Measurements from ENCODE around the gene MTHFD2.
"Not testable (repeated sequence)": the region's sequence is repeated elsewhere in the genome, so short reads cannot be mapped to it uniquely, and the experiment has no call there.

Gene MTHFD2

DNA sequence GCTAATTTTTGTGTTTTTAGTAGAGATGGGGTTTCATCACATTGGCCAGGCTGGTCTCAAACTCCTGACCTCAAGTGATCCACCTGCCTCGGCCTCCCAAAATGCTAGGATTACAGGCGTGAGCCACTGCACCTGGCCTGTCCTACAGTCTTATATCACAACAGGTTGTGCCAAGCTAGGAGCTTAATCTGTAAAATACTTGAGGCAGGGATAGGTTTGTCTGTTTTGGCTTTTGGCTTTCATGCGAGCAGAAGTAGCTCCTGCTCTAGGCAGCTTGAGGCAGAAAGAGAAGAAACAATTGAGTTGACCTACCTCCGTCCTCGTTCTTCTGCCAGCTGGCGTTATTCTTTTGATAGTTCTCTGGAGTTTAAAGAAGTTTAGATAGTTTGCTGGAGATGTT is 17.4 kb downstream of the MTHFD2 start:
- not testable (repeated sequence) for H3K9me3 ChIP-seq (ENCODE audit: control insufficient read depth, insufficient read depth, low read depth, low read length); H3K27ac ChIP-seq (ENCODE audit: low read depth, low read length); H3K27me3 ChIP-seq (ENCODE audit: control insufficient read depth, insufficient read depth, low read length); H3K4me1 ChIP-seq (ENCODE audit: control insufficient read depth, insufficient read depth, low read length); H3K9ac ChIP-seq (ENCODE audit: low read length); H3K4me3 ChIP-seq (ENCODE audit: low read depth, low read length)
- H3K36me3 ChIP-seq (ENCODE audit: control insufficient read depth, insufficient read depth, low read length): peaks cover 96% of the 10 kb centered on the region

DNA sequence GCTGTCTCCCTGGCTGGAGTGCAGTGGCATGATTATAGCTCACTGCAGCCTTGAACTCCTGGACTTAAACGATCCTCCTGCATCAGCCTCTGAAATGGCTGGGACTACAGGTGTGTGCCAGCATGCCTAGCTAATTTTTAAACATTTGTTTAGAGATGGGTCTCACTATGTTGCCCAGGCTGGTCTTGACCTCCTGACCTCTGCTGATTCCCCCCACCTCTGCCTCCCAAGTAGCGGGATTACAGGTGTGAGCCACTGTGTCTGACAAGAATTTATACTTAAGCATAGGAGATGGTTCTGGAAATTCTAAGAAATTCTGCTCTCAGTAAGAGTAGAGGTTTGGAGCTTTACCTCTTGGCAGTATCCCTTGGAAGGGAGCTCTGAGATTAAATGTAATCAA is 18.2 kb downstream of the MTHFD2 start:
- Histone ChIP-seq H3K36me3 (ENCODE audit: control insufficient read depth, insufficient read depth, low read length) (peaks cover 94% of the 10 kb centered on the region), H3K9ac (ENCODE audit: low read length) (no peak overlapping the region), H3K4me1 (ENCODE audit: control insufficient read depth, insufficient read depth, low read length) (no peaks in the 10 kb centered on the region), H3K27ac (ENCODE audit: low read depth, low read length) (no peak overlapping the region), H3K9me3 (ENCODE audit: control insufficient read depth, insufficient read depth, low read depth, low read length) (no peaks in the 10 kb centered on the region), H3K4me3 (ENCODE audit: low read depth, low read length) (no peak overlapping the region), H3K27me3 (ENCODE audit: control insufficient read depth, insufficient read depth, low read length) (no peaks in the 10 kb centered on the region)

GRCh38 chr2:74219846-74220486 is 21.6 kb downstream of the MTHFD2 start:
- Histone ChIP-seq H3K27me3 (ENCODE audit: control insufficient read depth, insufficient read depth, low read length) (no peaks in the 10 kb centered on the region), H3K9ac (ENCODE audit: low read length) (no peak overlapping the region), H3K9me3 (ENCODE audit: control insufficient read depth, insufficient read depth, low read depth, low read length) (no peaks in the 10 kb centered on the region), H3K4me3 (ENCODE audit: low read depth, low read length) (no peak overlapping the region), H3K4me1 (ENCODE audit: control insufficient read depth, insufficient read depth, low read length) (no peaks in the 10 kb centered on the region), H3K27ac (ENCODE audit: low read depth, low read length) (no peak overlapping the region), H3K36me3 (ENCODE audit: control insufficient read depth, insufficient read depth, low read length) (peaks cover 61% of the 10 kb centered on the region)

DNA sequence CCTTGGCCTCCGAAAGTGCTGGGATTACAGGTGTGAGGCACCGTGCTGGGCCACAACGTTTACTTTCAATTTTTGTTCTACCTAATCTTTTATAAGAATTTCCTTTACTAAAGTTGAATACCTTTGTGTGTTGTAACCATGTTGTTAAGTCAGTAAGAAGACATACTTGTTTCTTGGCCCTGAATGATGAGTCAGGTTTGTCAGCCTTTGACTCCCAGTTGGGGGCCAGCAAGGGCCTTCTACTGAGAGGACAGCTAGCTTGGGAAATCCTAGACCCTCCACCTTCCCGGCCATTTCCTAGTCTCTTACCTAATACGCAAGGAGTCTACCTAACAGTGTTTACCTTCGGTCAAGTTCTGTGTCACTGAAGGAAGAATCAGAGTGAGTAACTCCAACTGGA is 22.7 kb downstream of the MTHFD2 start:
- no peak overlapping the region for H3K27ac ChIP-seq (ENCODE audit: low read depth, low read length)
- H3K9ac ChIP-seq (ENCODE audit: low read length): no peak overlapping the region
- H3K4me3 ChIP-seq (ENCODE audit: low read depth, low read length): no peak overlapping the region
- peaks cover 50% of the 10 kb centered on the region for H3K36me3 ChIP-seq (ENCODE audit: control insufficient read depth, insufficient read depth, low read length)
- no peaks in the 10 kb centered on the region for H3K4me1 ChIP-seq (ENCODE audit: control insufficient read depth, insufficient read depth, low read length)
- no peaks in the 10 kb centered on the region for H3K27me3 ChIP-seq (ENCODE audit: control insufficient read depth, insufficient read depth, low read length)
- H3K9me3 ChIP-seq (ENCODE audit: control insufficient read depth, insufficient read depth, low read depth, low read length): no peaks in the 10 kb centered on the region

GRCh38 chr2:74221604-74222299 is 23.3 kb downstream of the MTHFD2 start:
- Histone ChIP-seq H3K27ac (ENCODE audit: low read depth, low read length) (no peak overlapping the region), H3K9me3 (ENCODE audit: control insufficient read depth, insufficient read depth, low read depth, low read length) (no peaks in the 10 kb centered on the region), H3K4me1 (ENCODE audit: control insufficient read depth, insufficient read depth, low read length) (peaks cover 5% of the 10 kb centered on the region; the same call in 1 of the 2 replicates), H3K4me3 (ENCODE audit: low read depth, low read length) (no peak overlapping the region), H3K36me3 (ENCODE audit: control insufficient read depth, insufficient read depth, low read length) (peaks cover 43% of the 10 kb centered on the region), H3K9ac (ENCODE audit: low read length) (no peak overlapping the region), H3K27me3 (ENCODE audit: control insufficient read depth, insufficient read depth, low read length) (no peaks in the 10 kb centered on the region)

DNA sequence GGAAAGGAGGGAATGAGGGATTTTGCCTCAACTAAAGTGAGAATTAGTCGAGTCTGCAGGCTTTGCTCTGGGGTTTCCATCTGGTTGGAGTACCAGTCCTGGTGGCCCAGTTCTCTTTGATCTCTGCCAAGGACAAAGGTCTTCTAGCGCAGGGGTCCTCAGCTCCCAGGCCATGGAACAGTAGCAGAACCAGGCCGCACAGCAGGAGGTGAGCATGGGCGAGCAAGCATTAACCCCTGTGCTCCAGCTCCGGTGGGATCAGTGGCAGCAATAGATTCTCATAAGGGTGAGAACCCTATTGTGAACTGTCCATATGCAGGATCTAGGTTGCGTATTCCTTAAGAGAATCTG is 23.9 kb downstream of the MTHFD2 start:
- Histone ChIP-seq H3K9me3 (ENCODE audit: control insufficient read depth, insufficient read depth, low read depth, low read length) (no peaks in the 10 kb centered on the region), H3K4me1 (ENCODE audit: control insufficient read depth, insufficient read depth, low read length) (peaks cover 6% of the 10 kb centered on the region; the same call in 1 of the 2 replicates), H3K27me3 (ENCODE audit: control insufficient read depth, insufficient read depth, low read length) (no peaks in the 10 kb centered on the region), H3K36me3 (ENCODE audit: control insufficient read depth, insufficient read depth, low read length) (peaks cover 38% of the 10 kb centered on the region), H3K4me3 (ENCODE audit: low read depth, low read length) (no peak overlapping the region), H3K27ac (ENCODE audit: low read depth, low read length) (no peak overlapping the region), H3K9ac (ENCODE audit: low read length) (no peak overlapping the region)

DNA sequence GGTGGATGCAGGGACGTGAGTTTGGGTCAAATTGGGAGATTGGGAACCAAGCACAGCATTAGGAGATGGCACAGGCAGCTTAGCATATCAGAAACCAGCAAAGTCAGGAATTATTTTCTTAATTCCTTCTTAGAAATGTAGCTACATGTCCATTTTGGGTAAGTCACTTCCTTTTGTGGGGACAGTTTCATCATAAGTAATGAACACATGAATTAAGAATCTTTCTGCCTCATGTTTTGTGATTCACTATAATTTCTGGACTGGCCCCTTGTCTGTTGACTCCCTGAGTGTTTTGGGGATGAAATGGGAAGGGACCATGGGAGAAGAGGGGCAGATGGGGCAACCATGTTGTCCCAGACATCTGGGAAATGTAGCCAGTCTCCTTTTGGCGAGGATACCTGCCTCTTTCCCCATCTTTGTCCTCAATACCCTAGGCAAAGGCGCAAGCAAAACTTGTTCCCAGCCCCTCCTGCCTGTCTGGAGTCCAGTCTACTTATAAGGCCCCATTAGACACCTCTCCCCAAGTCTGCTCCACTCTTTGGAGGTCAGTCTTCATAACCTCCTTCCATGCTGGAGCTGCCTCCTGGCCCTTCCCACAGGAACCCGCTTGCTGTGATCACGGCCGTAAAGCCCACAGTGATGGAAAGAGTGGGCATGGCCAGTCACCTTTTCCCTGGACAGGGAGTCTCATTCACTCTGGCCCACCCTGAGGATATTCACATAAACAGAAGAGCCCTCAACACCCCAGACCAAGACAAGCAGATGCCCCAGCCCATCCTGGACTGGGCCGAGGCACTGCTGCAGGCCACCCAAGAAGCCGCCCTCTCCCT is 25.7 kb downstream of the MTHFD2 start:
- Histone ChIP-seq H3K27ac (ENCODE audit: low read depth, low read length) (no peak overlapping the region), H3K4me1 (ENCODE audit: control insufficient read depth, insufficient read depth, low read length) (peaks cover 6% of the 10 kb centered on the region; the same call in 1 of the 2 replicates), H3K36me3 (ENCODE audit: control insufficient read depth, insufficient read depth, low read length) (peaks cover 19% of the 10 kb centered on the region), H3K9ac (ENCODE audit: low read length) (no peak overlapping the region), H3K27me3 (ENCODE audit: control insufficient read depth, insufficient read depth, low read length) (no peaks in the 10 kb centered on the region), H3K9me3 (ENCODE audit: control insufficient read depth, insufficient read depth, low read depth, low read length) (no peaks in the 10 kb centered on the region), H3K4me3 (ENCODE audit: low read depth, low read length) (no peak overlapping the region)

- H3K4me3 ChIP-seq (ENCODE audit: low read depth, low read length): no peak overlapping the region
- H3K9me3 ChIP-seq (ENCODE audit: control insufficient read depth, insufficient read depth, low read depth, low read length): no peaks in the 10 kb centered on the region
- H3K36me3 ChIP-seq (ENCODE audit: control insufficient read depth, insufficient read depth, low read length): peaks cover 7% of the 10 kb centered on the region; the same call in 1 of the 2 replicates
- H3K9ac ChIP-seq (ENCODE audit: low read length): no peak overlapping the region
- no peaks in the 10 kb centered on the region for H3K27me3 ChIP-seq (ENCODE audit: control insufficient read depth, insufficient read depth, low read length)
- peaks cover 6% of the 10 kb centered on the region; the same call in 1 of the 2 replicates for H3K4me1 ChIP-seq (ENCODE audit: control insufficient read depth, insufficient read depth, low read length)
- H3K27ac ChIP-seq (ENCODE audit: low read depth, low read length): no peak overlapping the region
Measured at GRCh38 chr2:74225698-74226459, 27.5 kb downstream of the MTHFD2 start.

DNA sequence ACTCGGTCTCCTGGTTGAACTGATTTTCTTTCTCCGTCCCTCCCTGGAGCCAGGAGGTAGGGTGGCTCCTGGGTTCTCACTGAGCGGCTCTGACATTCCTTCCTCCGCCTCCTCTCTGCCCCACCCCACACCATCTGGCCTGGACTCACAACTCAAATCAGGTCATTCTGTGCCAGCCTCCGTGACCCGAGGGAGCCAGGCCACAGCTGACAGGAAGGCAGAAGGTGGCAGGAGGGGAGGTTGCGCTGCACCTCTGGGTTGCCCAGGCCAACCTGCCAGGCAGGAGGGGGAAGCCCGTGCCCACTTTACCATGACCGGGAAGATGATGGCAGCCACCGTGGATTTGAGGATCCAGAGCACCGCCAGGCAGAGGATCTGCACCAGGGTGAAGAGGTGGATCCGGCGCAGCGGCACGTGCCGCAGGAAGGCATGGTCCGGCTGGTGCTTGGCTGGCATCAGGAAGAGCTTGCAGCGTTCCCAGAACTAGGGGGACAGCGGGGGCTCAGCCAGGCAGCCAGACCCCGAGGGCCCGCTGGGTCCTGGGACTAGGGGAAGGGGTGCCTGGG is 28.3 kb downstream of the MTHFD2 start:
- H3K4me1 ChIP-seq (ENCODE audit: control insufficient read depth, insufficient read depth, low read length): peaks cover 6% of the 10 kb centered on the region; the same call in 1 of the 2 replicates
- no peaks in the 10 kb centered on the region for H3K27me3 ChIP-seq (ENCODE audit: control insufficient read depth, insufficient read depth, low read length)
- H3K9me3 ChIP-seq (ENCODE audit: control insufficient read depth, insufficient read depth, low read depth, low read length): no peaks in the 10 kb centered on the region
- H3K27ac ChIP-seq (ENCODE audit: low read depth, low read length): no peak overlapping the region
- no peak overlapping the region for H3K4me3 ChIP-seq (ENCODE audit: low read depth, low read length)
- H3K36me3 ChIP-seq (ENCODE audit: control insufficient read depth, insufficient read depth, low read length): no peaks in the 10 kb centered on the region; the same call in 1 of the 2 replicates
- H3K9ac ChIP-seq (ENCODE audit: low read length): no peak overlapping the region

DNA sequence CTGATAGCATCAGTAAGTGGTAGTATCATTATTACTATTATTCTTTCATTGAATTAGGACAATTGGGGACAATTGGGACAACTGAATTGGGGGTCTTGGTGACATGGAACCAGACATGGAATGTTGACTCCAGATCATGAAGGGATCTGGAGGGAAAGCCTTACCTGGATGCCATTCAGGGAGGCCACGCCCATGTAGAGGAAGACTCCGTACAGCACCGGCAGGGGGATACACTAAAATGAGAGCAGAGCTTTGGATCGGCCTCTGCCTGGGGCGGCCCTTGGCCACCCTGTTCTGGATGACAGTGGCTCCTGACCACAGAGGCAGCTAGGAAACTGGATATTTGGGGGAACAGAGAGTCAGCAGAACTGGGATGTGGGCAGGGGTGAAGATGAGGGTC is 29.2 kb downstream of the MTHFD2 start:
- H3K4me1 ChIP-seq (ENCODE audit: control insufficient read depth, insufficient read depth, low read length): peaks cover 6% of the 10 kb centered on the region; the same call in 1 of the 2 replicates

More for the DNA sequence above, 29.2 kb downstream of the MTHFD2 start:
- H3K9me3 ChIP-seq (ENCODE audit: control insufficient read depth, insufficient read depth, low read depth, low read length): no peaks in the 10 kb centered on the region
- no peaks in the 10 kb centered on the region; the same call in 1 of the 2 replicates for H3K36me3 ChIP-seq (ENCODE audit: control insufficient read depth, insufficient read depth, low read length)
- H3K9ac ChIP-seq (ENCODE audit: low read length): no peak overlapping the region
- H3K27me3 ChIP-seq (ENCODE audit: control insufficient read depth, insufficient read depth, low read length): no peaks in the 10 kb centered on the region
- H3K27ac ChIP-seq (ENCODE audit: low read depth, low read length): no peak overlapping the region
- no peak overlapping the region for H3K4me3 ChIP-seq (ENCODE audit: low read depth, low read length)
